Measurements from ENCODE around the gene MRTFB. TPM values are rescaled to one million over a fixed set of nuclear protein-coding genes. Genes with fewer than 3 reads are reported as not detected.

Gene MRTFB
- total and polyA plus RNA-seq, 2 of the 13 experiments (the other 11 are each of a cell fraction or from before 2014, with no cell fraction given), result 11.4 to 14.0 TPM

GRCh38 chr16:14088155-14088753 is 17.1 kb downstream of the MRTFB start (continued):
- TF ChIP-seq MED1 (CRISPR knock-in tag; IDR thresholded peaks at IDR 0.05) (peak; percentile 87), KDM4B (CRISPR knock-in tag; IDR thresholded peaks at IDR 0.05) (peak; percentile 52; the same call in 1 of the 2 replicates), HNF1A (IDR thresholded peaks at IDR 0.05; ENCODE audit: low read depth) (peak; percentile 34; the same call in 1 of the 2 replicates), HNF1A (CRISPR knock-in tag; IDR thresholded peaks at IDR 0.05; ENCODE audit: borderline replicate concordance) (no peak), ZFP1 (CRISPR knock-in tag; IDR thresholded peaks at IDR 0.05) (peak; percentile 88; the same call in 1 of the 2 replicates), ARID3A (IDR thresholded peaks at IDR 0.05; ENCODE audit: low read depth, low read length) (peak; percentile 98), ZNF878 (CRISPR knock-in tag; IDR thresholded peaks at IDR 0.05) (peak; percentile 90; the same call in 1 of the 2 replicates), GPBP1L1 (CRISPR knock-in tag; IDR thresholded peaks at IDR 0.05) (no peak), ZNF205 (CRISPR knock-in tag; IDR thresholded peaks at IDR 0.05) (peak; percentile 78; the same call in 1 of the 2 replicates), ATF7-NPFF (CRISPR knock-in tag; IDR thresholded peaks at IDR 0.05; ENCODE audit: low read depth) (peak; percentile 73), JUND (CRISPR knock-in tag; IDR thresholded peaks at IDR 0.05) (peak; percentile 92), ZNF644 (CRISPR knock-in tag; IDR thresholded peaks at IDR 0.05; ENCODE audit: low read depth) (peak; percentile 88), FOXA3 (CRISPR knock-in tag; IDR thresholded peaks at IDR 0.05) (peak; percentile 92), ZNF441 (CRISPR knock-in tag; IDR thresholded peaks at IDR 0.05; ENCODE audit: borderline replicate concordance) (peak; percentile 65; the same call in 1 of the 2 replicates), KDM6A (CRISPR knock-in tag; IDR thresholded peaks at IDR 0.05; ENCODE audit: low read depth) (peak; percentile 69; the same call in 1 of the 2 replicates), GATAD2A (CRISPR knock-in tag; IDR thresholded peaks at IDR 0.05) (peak; percentile 99), SMAD3 (CRISPR knock-in tag; IDR thresholded peaks at IDR 0.05) (peak; percentile 45; the same call in 1 of the 2 replicates), ZNF607 (CRISPR knock-in tag; IDR thresholded peaks at IDR 0.05; ENCODE audit: borderline replicate concordance) (peak; percentile 54; the same call in 1 of the 2 replicates), ZNF12 (CRISPR knock-in tag; IDR thresholded peaks at IDR 0.05) (peak; percentile 49; the same call in 1 of the 2 replicates), SIX4 (CRISPR knock-in tag; IDR thresholded peaks at IDR 0.05) (peak; percentile 28; the same call in 1 of the 2 replicates), HIC2 (CRISPR knock-in tag; IDR thresholded peaks at IDR 0.05; ENCODE audit: low read depth) (peak; percentile 18; the same call in 1 of the 2 replicates)

Data from HepG2 (cell line).